HepG2 (cell line): ENCODE measurements around the gene PRPF38A. TPM values are rescaled to one million over a fixed set of nuclear protein-coding genes. Genes with fewer than 3 reads are reported as not detected.
A peak's percentile ranks its signal among the peaks of the same experiment; 100 is the strongest.

Experiments used
- BHLHE40 ChIP-seq: IDR thresholded peaks from 2 replicates; pipeline ENCODE4 v1.6.1; 2011; ENCODE audit warnings: low read length, improper control_type of control experiment
- CHCHD3 ChIP-seq: sonication (generic); formaldehyde crosslinking; IDR thresholded peaks from 2 replicates; pipeline ENCODE4 v1.8.0; 2022; ENCODE audit warnings: mild to moderate bottlenecking, missing genetic modification reagents, moderate library complexity
- ELF1 ChIP-seq: sonication (generic); formaldehyde crosslinking; IDR thresholded peaks from 2 replicates; pipeline ENCODE4 v1.4.0; 2020; ENCODE audit warnings: missing genetic modification reagents
- ELF4 ChIP-seq: sonication (generic); formaldehyde crosslinking; IDR thresholded peaks from 2 replicates; pipeline ENCODE4 v1.5.0; 2020; ENCODE audit warnings: missing genetic modification reagents, mild to moderate bottlenecking, moderate library complexity, borderline replicate concordance
- FOSL2 ChIP-seq: sonication (generic); formaldehyde crosslinking; IDR thresholded peaks from 2 replicates; pipeline ENCODE4 v1.4.0; 2020; ENCODE audit warnings: missing genetic modification reagents
- GLI4 ChIP-seq: sonication (generic); formaldehyde crosslinking; IDR thresholded peaks from 2 replicates; pipeline ENCODE4 v1.5.1; 2020; ENCODE audit warnings: missing genetic modification reagents, mild to moderate bottlenecking, moderate library complexity, borderline replicate concordance
- ISL2 ChIP-seq: sonication (generic); formaldehyde crosslinking; IDR thresholded peaks from 2 replicates; pipeline ENCODE4 v1.5.0; 2020; ENCODE audit warnings: missing genetic modification reagents
- KLF15 ChIP-seq: sonication (generic); formaldehyde crosslinking; IDR thresholded peaks from 2 replicates; pipeline ENCODE4 v1.8.1; 2023; ENCODE audit warnings: borderline replicate concordance, mild to moderate bottlenecking, inconsistent platforms, missing genetic modification reagents, mixed read lengths
- MAFF ChIP-seq: IDR thresholded peaks from 2 replicates; pipeline ENCODE4 v1.6.1; 2011; ENCODE audit warnings: low read depth, low read length, improper control_type of control experiment
- MTA1 ChIP-seq: sonication (generic); formaldehyde crosslinking; IDR thresholded peaks from 2 replicates; pipeline ENCODE4 v1.4.0; 2020; ENCODE audit warnings: missing genetic modification reagents, mild to moderate bottlenecking, borderline replicate concordance
- RARA ChIP-seq: IDR thresholded peaks from 2 replicates; pipeline ENCODE4 v1.6.1; 2016; ENCODE audit warnings: missing genetic modification reagents, missing compliant biosample characterization
- RCOR2 ChIP-seq: IDR thresholded peaks from 2 replicates; pipeline ENCODE4 v1.6.1; 2016; ENCODE audit warnings: missing biosample characterization, missing genetic modification reagents
- RORA ChIP-seq: sonication (generic); formaldehyde crosslinking; IDR thresholded peaks from 2 replicates; pipeline ENCODE4 v1.5.0; 2020; ENCODE audit warnings: mild to moderate bottlenecking, missing genetic modification reagents, moderate library complexity
- SMYD3 ChIP-seq: sonication (generic); formaldehyde crosslinking; IDR thresholded peaks from 2 replicates; pipeline ENCODE4 v1.8.1; 2023; ENCODE audit warnings: mild to moderate bottlenecking, missing genetic modification reagents
- TBX2 ChIP-seq: sonication (generic); formaldehyde crosslinking; IDR thresholded peaks from 2 replicates; pipeline ENCODE4 v1.5.0; 2020; ENCODE audit warnings: missing genetic modification reagents, mild to moderate bottlenecking, borderline replicate concordance
- TBX3 ChIP-seq: fragments of 450-650 bp; IDR thresholded peaks from 2 replicates; pipeline ENCODE4 v1.6.1; 2017; ENCODE audit warnings: antibody characterized with exemption, mild to moderate bottlenecking, inconsistent platforms, borderline replicate concordance
- XBP1 ChIP-seq: sonication (generic); formaldehyde crosslinking; IDR thresholded peaks from 2 replicates; pipeline ENCODE4 v1.5.0; 2020; ENCODE audit warnings: missing genetic modification reagents
- ZMYM2 ChIP-seq: sonication (generic); formaldehyde crosslinking; IDR thresholded peaks from 2 replicates; pipeline ENCODE4 v1.8.0; 2022; ENCODE audit warnings: mild to moderate bottlenecking, missing genetic modification reagents
- ZNF138 ChIP-seq: sonication (generic); formaldehyde crosslinking; IDR thresholded peaks from 2 replicates; pipeline ENCODE4 v1.5.0; 2020; ENCODE audit warnings: mild to moderate bottlenecking, low read depth, missing genetic modification reagents
- ZNF3 ChIP-seq: IDR thresholded peaks from 2 replicates; pipeline ENCODE4 v1.7.0; 2017; ENCODE audit warnings: inconsistent platforms
- ZNF550 ChIP-seq: sonication (generic); formaldehyde crosslinking; IDR thresholded peaks from 2 replicates; pipeline ENCODE4 v1.4.0; 2020; ENCODE audit warnings: mild to moderate bottlenecking, missing genetic modification reagents, borderline replicate concordance
- ZSCAN20 ChIP-seq: sonication (generic); formaldehyde crosslinking; IDR thresholded peaks from 2 replicates; pipeline ENCODE4 v1.4.0; 2020; ENCODE audit warnings: missing genetic modification reagents, mild to moderate bottlenecking, borderline replicate concordance
- polyA plus RNA-seq, 8 experiments: library from polyadenylated mRNA; depleted of rRNA in 3 of 8; stranded (reverse) in 7 of 8; unstranded in 1 of 8; fragments of >200 nt; fragmentation: Illumina TruSeq in 4 of 8; extraction: Trizol in 4 of 8; gene quantifications; 2 replicates each; pipeline versions ENCODE4 v1.2.1 to v1.2.3, GENCODE V29; 2011 to 2016; ENCODE audit warnings: low read depth in 4 of 8, missing spikeins in 1 of 8, mixed read lengths in 1 of 8; ENCODE audit not compliant: insufficient read depth in 1 of 8
- total RNA-seq, 5 experiments: library from RNA; depleted of rRNA; stranded (reverse); fragments of >200 nt; fragmentation: Illumina TruSeq; extraction: Trizol; gene quantifications; 2 replicates each; pipeline ENCODE4 v1.2.3, GENCODE V29; 2016; ENCODE audit warnings: low read depth in 1 of 5
- TF ChIP-seq, protein P1 (sequence below): IDR thresholded peaks from 2 replicates; pipeline ENCODE4 v1.6.1; 2016; ENCODE audit warnings: mild to moderate bottlenecking
- TF ChIP-seq, protein P2 (sequence below): sonication (generic); formaldehyde crosslinking; IDR thresholded peaks from 2 replicates; pipeline ENCODE4 v1.8.1; 2023; ENCODE audit warnings: missing genetic modification reagents, inconsistent platforms, borderline replicate concordance
- TF ChIP-seq, protein P3 (sequence below): IDR thresholded peaks from 2 replicates; pipeline ENCODE4 v1.6.1; 2016; ENCODE audit warnings: control low read depth
- TF ChIP-seq, protein P4 (sequence below): sonication (generic); formaldehyde crosslinking; IDR thresholded peaks from 2 replicates; pipeline ENCODE4 v1.4.0; 2020; ENCODE audit warnings: mild to moderate bottlenecking, missing genetic modification reagents

PRPF38A gene
- total and polyA plus RNA-seq, 2 of the 13 experiments (the other 11 are each of a cell fraction or from before 2014, with no cell fraction given): 18.3 to 45.5 TPM

GRCh38 chr1:52404116-52404974 is at the start of gene PRPF38A, which contains the start of gene ORC1 (continued):
- TF ChIP-seq, protein P1, sequence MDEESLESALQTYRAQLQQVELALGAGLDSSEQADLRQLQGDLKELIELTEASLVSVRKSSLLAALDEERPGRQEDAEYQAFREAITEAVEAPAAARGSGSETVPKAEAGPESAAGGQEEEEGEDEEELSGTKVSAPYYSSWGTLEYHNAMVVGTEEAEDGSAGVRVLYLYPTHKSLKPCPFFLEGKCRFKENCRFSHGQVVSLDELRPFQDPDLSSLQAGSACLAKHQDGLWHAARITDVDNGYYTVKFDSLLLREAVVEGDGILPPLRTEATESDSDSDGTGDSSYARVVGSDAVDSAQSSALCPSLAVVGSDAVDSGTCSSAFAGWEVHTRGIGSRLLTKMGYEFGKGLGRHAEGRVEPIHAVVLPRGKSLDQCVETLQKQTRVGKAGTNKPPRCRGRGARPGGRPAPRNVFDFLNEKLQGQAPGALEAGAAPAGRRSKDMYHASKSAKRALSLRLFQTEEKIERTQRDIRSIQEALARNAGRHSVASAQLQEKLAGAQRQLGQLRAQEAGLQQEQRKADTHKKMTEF (CRISPR knock-in tag): peak; percentile 81
- TF ChIP-seq BHLHE40 (no peak), RORA (CRISPR knock-in tag) (no peak), ELF1 (CRISPR knock-in tag) (peak; percentile 90), RCOR2 (CRISPR knock-in tag) (no peak), ZMYM2 (CRISPR knock-in tag) (peak; percentile 45; the same call in 1 of the 2 replicates), TBX2 (CRISPR knock-in tag) (peak; percentile 71; the same call in 1 of the 2 replicates), GLI4 (CRISPR knock-in tag) (no peak), KLF15 (CRISPR knock-in tag) (no peak; the same call in 1 of the 2 replicates), ZNF138 (no peak), ZNF3 (CRISPR knock-in tag) (no peak), ELF4 (peak; percentile 81; the same call in 1 of the 2 replicates), FOSL2 (CRISPR knock-in tag) (peak; percentile 43; the same call in 1 of the 2 replicates), ZNF550 (CRISPR knock-in tag) (no peak), MTA1 (CRISPR knock-in tag) (no peak), TBX3 (peak; percentile 36; the same call in 1 of the 2 replicates), CHCHD3 (peak; percentile 87; the same call in 1 of the 2 replicates), ZSCAN20 (no peak), MAFF (no peak), ISL2 (CRISPR knock-in tag) (no peak), RARA (CRISPR knock-in tag) (no peak), SMYD3 (no peak), XBP1 (no peak)
- TF ChIP-seq, protein P2, sequence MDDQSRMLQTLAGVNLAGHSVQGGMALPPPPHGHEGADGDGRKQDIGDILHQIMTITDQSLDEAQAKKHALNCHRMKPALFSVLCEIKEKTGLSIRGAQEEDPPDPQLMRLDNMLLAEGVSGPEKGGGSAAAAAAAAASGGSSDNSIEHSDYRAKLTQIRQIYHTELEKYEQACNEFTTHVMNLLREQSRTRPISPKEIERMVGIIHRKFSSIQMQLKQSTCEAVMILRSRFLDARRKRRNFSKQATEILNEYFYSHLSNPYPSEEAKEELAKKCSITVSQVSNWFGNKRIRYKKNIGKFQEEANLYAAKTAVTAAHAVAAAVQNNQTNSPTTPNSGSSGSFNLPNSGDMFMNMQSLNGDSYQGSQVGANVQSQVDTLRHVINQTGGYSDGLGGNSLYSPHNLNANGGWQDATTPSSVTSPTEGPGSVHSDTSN: no peak
- TF ChIP-seq, protein P3, sequence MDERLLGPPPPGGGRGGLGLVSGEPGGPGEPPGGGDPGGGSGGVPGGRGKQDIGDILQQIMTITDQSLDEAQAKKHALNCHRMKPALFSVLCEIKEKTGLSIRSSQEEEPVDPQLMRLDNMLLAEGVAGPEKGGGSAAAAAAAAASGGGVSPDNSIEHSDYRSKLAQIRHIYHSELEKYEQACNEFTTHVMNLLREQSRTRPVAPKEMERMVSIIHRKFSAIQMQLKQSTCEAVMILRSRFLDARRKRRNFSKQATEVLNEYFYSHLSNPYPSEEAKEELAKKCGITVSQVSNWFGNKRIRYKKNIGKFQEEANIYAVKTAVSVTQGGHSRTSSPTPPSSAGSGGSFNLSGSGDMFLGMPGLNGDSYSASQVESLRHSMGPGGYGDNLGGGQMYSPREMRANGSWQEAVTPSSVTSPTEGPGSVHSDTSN (CRISPR knock-in tag): no peak
- TF ChIP-seq, protein P4, sequence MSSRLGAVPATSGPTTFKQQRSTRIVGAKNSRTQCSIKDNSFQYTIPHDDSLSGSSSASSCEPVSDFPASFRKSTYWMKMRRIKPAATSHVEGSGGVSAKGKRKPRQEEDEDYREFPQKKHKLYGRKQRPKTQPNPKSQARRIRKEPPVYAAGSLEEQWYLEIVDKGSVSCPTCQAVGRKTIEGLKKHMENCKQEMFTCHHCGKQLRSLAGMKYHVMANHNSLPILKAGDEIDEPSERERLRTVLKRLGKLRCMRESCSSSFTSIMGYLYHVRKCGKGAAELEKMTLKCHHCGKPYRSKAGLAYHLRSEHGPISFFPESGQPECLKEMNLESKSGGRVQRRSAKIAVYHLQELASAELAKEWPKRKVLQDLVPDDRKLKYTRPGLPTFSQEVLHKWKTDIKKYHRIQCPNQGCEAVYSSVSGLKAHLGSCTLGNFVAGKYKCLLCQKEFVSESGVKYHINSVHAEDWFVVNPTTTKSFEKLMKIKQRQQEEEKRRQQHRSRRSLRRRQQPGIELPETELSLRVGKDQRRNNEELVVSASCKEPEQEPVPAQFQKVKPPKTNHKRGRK (CRISPR knock-in tag): no peak
